ENCODE results near the gene FHOD3. TPM values are rescaled to one million over a fixed set of nuclear protein-coding genes. Genes with fewer than 3 reads are reported as not detected.

Gene FHOD3
- total RNA-seq, 1 donor: 3.0 TPM

DNA sequence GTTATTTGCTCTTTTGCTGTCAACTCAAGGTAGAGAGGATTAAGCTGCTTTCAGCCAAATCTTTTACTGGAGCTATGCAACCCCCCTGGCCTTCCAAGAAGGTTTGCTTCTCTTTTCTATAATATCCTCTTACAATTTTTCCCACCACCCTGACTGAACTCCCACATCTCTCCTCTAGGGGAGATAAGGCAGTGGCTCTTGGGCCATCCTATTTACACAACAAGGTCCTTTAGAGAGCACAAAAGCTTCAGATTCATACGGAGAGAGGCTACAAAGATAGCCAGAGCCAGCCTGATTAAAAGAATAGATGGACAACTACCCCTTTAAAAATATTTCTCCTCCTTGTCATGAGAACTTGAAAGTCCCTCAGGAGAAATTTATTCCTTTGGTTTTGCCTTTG, 435.6 kb downstream of the FHOD3 start:
- H3K4me3 ChIP-seq (ENCODE audit: low read depth, low read length): no peak overlapping the region
- no peak for DNase-seq (ENCODE audit: low read depth)
- TF ChIP-seq, protein P1, sequence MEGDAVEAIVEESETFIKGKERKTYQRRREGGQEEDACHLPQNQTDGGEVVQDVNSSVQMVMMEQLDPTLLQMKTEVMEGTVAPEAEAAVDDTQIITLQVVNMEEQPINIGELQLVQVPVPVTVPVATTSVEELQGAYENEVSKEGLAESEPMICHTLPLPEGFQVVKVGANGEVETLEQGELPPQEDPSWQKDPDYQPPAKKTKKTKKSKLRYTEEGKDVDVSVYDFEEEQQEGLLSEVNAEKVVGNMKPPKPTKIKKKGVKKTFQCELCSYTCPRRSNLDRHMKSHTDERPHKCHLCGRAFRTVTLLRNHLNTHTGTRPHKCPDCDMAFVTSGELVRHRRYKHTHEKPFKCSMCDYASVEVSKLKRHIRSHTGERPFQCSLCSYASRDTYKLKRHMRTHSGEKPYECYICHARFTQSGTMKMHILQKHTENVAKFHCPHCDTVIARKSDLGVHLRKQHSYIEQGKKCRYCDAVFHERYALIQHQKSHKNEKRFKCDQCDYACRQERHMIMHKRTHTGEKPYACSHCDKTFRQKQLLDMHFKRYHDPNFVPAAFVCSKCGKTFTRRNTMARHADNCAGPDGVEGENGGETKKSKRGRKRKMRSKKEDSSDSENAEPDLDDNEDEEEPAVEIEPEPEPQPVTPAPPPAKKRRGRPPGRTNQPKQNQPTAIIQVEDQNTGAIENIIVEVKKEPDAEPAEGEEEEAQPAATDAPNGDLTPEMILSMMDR (IDR thresholded peaks at IDR 0.05; ENCODE audit: insufficient read depth, low read length): peak; percentile 15

DNA sequence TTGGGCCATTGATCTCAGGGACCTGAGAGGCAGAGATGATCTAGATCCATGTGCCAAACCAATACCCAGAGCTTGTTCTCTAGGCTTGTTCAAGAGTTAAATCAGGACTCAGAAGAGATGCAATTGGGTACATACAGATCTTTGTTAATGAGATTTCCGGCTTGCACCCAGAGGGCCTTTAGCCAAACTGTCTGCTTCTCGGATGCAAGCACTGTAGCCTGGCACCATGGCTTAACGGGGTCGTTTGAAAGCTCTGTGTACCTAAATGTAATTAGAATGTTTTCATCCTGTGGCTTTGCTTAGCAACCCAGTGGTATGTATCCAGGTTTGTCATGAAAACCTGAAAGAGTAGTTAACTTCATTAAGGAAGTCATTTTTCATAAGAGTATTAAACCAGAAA, 437.1 kb downstream of the FHOD3 start:
- TF ChIP-seq, protein P1 (IDR thresholded peaks at IDR 0.05; ENCODE audit: insufficient read depth, low read length): no peak
- DNase-seq (ENCODE audit: low read depth): no peak

DNA sequence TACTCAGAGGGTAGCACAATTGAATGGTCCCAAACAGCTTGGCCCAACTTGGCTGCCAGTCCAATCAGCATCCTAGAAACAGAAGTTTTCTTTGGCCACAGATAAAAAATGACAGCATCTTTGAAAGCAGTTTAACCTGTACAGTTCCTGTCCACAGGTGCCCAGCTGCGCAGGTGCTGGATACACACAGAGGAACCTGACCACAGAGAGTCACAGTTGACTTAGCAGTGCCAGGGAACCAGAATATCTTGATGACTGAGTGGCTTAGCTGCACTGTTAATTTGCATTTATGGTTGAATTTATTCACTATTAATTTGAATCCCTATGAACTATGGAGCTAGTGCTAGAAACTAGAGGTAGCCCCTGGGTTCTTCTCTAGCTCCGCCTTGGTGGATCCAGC, 437.6 kb downstream of the FHOD3 start:
- TF ChIP-seq, protein P1 (IDR thresholded peaks at IDR 0.05; ENCODE audit: insufficient read depth, low read length): no peak
- H3K4me3 ChIP-seq (ENCODE audit: low read depth, low read length): no peak overlapping the region
- DNase-seq (ENCODE audit: low read depth): no peak

More for the DNA sequence above, 437.1 kb downstream of the FHOD3 start:
- H3K4me3 ChIP-seq (ENCODE audit: low read depth, low read length): no peak overlapping the region

DNA sequence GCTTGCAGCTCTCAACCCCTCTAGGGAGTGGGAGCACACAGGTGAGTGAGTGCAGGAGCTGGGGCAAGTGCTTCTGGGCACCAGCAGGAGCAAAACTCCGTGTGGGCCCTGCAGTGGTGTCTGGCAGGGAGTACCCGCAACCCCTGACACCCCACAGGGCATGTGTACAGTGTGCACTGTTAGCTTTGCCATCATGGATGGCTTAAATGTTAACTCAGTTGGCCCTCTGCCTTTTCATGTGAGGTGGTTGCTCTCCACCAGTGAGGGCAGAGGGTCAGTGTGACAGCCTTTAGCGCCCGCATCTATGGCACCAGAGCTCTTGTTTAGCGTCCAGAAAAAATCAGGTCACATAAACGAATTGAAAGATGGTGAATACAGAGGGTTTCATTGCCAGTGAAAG, 438.6 kb downstream of the FHOD3 start:
- DNase-seq (ENCODE audit: low read depth): no peak
- no peak overlapping the region for H3K4me3 ChIP-seq (ENCODE audit: low read depth, low read length)
- TF ChIP-seq, protein P1 (IDR thresholded peaks at IDR 0.05; ENCODE audit: insufficient read depth, low read length): no peak

DNA sequence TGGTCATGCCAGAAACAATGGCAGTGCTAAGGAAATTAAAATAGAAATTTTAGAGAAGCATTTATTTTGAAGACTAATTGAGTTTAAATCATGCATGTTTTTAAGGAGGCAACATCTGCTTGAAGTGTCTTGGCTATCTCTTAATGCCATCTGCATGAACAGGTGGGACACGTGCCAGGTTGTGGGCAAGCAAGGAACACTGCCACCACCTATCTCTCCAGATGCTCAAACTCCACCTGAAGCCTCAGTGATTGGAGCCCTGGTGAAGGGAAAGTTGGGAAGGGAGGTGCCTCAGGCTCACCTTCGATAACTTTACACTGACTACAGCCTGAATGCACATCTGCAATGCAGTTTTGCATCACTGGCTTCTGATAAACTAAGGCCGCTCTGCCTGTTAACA, 439.8 kb downstream of the FHOD3 start:
- no peak for DNase-seq (ENCODE audit: low read depth)
- TF ChIP-seq, protein P1 (IDR thresholded peaks at IDR 0.05; ENCODE audit: insufficient read depth, low read length): no peak
- H3K4me3 ChIP-seq (ENCODE audit: low read depth, low read length): no peak overlapping the region

DNA sequence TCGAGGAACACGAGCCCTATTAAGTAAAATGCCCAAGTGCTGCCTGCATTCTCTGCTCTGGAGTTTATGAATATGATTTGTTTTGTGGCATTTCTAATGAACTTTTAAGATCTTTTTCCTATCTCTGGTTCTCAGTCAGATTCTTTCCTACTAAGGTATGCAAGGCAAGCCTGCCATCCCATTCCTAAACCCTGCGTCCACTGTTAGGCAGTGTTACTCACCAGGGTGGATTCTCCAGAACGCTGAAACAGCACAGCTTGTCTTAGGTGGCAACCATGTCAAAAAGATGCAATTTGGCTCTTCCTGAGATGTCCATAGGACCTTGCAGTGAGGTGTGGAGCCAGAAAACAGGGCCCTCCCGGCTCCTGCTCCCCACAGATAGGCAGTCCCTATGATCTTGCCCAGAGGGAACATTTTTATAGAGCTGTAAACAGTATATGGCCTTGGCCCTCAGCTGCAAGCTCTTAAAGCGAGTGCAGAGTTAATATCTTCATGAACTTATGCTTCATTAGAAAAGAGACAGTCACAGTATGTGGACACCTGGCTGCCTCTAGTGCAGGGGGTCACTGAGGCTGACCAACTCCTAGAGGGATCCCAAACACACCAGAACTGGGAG, 446.9 kb downstream of the FHOD3 start:
- peak; percentile 15 for DNase-seq (ENCODE audit: low read depth)
- H3K4me3 ChIP-seq (ENCODE audit: low read depth, low read length): no peak overlapping the region
- TF ChIP-seq, protein P1 (IDR thresholded peaks at IDR 0.05; ENCODE audit: insufficient read depth, low read length): no peak
